ENCODE measurements around the gene GDF15.
"Not testable (repeated sequence)": the region's sequence is repeated elsewhere in the genome, so short reads cannot be mapped to it uniquely, and the experiment has no call there.

Gene GDF15

DNA sequence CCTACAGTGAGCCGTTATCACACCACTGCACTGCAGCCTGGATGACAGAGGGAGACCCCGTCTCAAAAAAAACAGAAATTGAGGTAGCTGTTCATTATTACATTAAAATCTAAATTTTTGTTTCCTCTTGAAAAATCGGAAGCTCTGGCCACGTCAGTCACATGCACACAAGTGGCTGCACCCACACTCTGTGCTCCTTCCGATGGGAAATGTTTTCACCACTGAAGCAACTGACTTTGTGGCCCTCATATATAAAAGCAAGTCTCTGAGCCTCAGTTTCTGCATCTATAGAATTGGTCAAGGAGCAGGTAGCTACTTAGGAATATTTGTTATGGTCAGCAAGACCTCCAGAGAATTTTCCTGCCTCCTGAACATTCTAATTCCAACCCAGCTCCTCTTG lies 7.0 kb downstream of the GDF15 start:
- no peak for DNase-seq

GRCh38 chr19:18393836-18394235 lies 7.9 kb downstream of the GDF15 start:
- DNase-seq, result no peak

DNA sequence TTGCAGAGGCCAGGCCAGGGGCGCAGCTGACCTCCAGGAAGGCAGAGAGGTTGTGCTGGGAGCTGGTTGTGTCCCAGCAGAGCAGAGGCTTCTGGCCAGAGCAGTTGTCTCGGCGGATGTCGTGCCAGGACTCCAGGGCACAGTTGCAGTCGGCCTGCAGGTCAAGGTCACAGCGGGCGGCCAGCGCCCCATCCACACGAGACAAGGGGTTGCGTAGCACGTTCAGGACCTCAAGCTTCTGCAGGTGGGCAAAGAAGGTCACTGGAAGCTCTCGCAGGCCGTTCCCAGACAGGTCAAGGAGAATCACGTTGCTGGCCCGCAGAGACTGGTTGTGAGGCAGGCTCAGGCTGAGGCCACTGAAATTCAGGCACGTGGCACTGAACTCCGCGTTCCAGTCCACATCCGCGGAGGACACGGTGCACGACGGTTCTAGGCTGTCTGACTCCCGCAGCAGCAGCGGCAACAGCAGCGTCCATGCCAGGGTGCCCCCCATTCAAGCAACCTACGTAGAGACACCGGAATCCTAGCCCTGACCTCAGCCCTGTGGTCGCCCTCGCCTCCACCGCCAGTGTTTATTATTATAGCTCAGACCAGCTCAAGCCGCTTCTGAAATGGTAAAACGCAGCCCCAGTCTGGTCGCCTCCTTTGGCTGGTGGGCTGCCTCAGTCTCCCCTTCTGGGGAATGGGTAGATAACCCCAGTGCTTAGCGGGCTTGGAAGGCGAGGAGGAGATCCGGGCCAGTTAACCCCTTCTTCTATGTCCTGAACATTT lies 10.7 kb downstream of the GDF15 start:
- no peak for DNase-seq

DNA sequence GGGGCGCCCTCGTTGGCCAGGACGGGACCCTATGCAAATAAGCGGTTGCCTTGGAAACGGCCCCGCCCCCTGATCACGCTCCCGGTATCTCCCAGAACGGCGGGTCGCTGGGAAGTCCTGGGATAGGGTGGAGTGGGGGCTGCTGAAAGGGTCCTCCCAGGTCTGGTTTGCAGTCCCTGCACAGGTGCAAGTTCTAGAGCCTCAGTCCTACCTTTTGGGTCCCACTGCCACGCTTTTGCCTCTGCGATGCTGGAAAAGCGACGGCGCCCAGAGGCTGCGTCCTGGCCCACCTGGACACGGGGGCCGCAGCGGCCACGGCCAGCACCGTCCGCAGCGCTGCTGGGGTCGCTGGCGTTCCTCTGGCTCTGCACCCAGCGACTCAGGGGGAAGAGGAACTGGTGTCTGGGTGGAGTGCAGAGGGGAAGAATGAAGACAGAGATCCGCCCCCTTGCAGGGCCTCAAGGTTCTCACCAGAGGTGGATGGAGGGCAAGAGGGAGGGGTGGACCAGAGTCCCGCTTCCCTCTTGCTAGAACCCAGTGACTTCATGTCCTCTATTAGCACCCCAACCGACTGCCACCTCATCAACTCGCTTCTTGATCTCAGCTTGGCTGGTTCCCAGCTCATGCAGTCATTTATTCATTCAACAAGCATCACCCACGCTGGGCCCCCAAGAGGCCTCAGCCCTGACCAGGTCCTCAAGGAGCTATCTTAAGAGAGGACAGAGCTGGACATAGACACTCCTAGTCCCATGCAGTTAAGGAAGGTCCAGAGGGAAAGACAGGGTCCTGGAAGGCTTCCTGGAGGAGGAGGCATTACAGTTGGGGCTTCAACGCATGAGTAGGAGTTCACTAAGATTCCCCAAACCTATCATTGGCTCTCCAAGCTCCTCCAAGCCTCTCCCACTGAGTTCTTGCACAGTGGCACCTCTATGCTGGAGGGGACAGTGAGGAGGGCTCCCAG lies 11.6 kb downstream of the GDF15 start, which contains the start of gene LRRC25:
Gene LRRC25 (minus strand): TSS at position 381 of the 961 bp plus-strand sequence. CDS start 659 bp downstream, outside the sequence.
- no peak for DNase-seq

GRCh38 chr19:18399008-18399407 lies 13.1 kb downstream of the GDF15 start:
- peak; percentile 48 for DNase-seq

- DNase-seq, result peak; percentile 60
These were observed 15.7 kb downstream of the GDF15 start for GRCh38 chr19:18401580-18402112.

DNA sequence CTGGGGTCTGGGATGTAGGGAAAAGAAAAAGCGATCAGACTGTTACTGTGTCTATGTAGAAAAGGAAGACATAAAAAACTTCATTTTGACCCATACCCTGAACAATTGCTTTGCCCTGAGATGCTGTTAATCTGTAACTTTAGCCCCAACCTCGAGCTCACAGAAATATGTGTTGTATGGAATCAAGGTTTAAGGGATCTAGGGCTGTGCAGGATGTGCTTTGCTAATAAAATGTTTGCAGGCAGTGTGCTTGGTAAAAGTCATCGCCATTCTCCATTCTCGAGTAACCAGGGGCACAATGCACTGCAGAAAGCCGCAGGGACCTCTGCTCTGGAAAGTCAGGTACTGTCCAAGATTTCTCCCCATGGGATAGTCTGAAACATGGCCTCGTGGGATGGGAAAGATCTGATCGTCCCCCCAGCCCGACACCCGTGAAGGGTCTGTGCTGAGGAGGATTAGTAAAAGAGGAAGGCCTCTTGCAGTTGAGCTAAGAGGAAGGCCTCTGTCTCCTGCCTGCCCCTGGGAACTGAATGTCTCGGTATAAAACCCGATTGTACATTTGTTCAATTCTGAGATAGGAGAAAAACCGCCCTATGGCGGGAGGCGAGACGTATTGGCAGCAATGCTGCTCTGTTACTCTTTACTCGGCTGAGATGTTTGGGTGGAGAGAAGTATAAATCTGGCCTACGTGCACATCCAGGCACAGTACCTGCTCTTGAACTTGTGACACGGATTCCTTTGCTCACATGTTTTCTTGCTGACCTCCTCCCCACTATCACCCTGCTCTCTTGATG lies 16.7 kb downstream of the GDF15 start:
- not testable (repeated sequence) for DNase-seq

DNA sequence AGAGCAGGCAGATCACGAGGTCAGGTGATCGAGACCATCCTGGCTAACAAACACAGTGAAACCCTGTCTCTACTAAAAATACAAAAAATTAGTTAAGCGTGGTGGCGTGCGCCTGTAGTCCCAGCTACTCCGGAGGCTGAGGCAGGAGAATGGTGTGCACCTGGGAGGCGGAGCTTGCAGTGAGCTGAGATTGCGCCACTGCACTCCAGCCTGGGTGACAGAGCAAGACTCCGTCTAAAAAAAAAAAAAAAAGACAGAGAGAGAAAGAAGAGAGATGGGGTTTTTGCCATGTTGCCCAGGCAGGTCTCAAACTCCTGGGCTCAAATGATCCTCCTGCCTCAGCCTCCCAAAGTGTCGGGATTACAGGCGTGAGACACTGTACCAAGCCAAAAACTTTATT lies 19.8 kb downstream of the GDF15 start:
- DNase-seq, result not testable (repeated sequence)

GRCh38 chr19:18406749-18407148 lies 20.8 kb downstream of the GDF15 start:
- DNase-seq, result no peak

DNA sequence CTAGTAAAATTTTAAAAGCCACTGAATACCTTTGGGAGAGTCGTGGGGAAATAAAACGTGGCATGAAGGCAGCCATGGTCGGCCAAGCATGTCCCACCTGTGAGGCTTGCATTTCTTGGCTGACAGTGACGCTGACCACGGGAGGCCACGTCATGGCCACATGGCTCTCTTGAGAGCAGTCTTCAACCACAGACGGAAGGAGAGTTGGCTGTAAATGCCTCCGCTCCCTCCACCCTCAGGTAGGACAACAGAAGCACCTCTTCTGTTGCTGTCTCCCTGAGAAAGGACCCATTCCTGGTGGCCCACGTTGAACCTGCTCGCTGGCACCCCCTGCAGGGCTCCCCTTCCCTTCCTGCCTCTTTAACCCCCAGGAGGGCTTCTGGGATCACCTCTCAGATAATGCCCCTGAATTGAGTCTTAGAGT lies 22.1 kb downstream of the GDF15 start:
- DNase-seq, result no peak

DNA sequence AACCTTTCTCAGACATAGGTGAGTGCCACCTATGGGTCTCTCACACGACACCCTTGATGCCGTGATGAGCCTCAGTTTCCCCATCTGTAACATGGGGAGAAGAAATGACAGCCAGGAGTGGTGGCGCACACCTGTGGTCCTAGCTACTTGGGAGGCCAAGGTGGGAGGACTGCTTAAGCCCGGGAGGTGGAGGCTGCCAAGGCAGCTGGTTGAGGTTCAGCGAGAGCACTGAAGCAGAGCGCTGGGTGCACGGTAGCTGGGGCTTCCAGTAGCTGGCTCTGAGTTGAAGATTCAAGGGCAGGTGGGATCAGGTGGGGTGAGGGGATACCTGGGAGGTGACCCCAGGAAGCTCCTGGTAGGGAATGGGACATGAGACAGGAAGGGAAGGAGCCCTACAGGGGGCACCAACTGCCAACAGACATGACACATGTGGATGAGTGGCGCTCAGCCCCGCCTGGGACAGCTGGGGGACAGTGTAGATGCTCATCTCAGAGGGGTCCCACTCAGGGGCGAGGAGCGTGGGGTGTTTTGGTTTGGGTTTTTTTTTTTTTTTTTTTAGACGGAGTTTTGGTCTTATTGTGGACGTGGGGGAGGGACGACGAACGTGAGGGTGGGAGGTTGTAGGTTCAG lies 26.8 kb downstream of the GDF15 start:
- no peak for DNase-seq

GRCh38 chr19:18414504-18415177 lies 28.7 kb downstream of the GDF15 start:
- no peak for DNase-seq

GRCh38 chr19:18415178-18415867 lies 29.4 kb downstream of the GDF15 start:
- DNase-seq, result peak; percentile 85

GRCh38 chr19:18416778-18417249 lies 30.9 kb downstream of the GDF15 start:
- DNase-seq, result peak; percentile 92

GRCh38 chr19:18417250-18418028 lies 31.5 kb downstream of the GDF15 start:
- DNase-seq, result peak; percentile 92

DNA sequence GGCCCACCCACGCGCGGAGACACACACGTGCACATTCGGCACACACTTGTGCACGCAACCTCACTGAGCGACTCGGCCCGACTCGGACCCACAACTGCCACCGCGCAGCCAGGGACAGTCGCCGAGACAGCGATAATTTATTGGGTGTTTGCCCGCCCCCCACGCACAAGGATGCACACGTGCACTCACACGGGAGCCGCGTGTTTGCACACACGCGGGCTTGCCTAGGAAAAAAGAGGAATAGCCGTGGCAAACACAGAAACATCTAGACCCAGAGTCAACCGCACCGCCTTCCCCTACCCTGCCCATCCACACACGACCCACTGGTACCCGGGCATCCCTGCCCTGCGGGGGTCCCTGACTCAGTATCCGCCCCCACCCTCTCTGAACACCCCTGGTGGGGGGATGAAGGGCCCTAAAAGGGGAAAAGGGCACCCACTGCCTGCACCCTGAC lies 32.1 kb downstream of the GDF15 start:
- DNase-seq, result no peak

- no peak for DNase-seq
These were observed 32.7 kb downstream of the GDF15 start for GRCh38 chr19:18418483-18419194.

- peak; percentile 86 for DNase-seq
These were observed 33.3 kb downstream of the GDF15 start, which contains the start of gene SSBP4 for GRCh38 chr19:18419195-18419698. Gene SSBP4, plus strand, starts transcription at chr19:18419398. Its CDS starts 251 bp downstream, at chr19:18419649.

All from fibroblast of skin of right quadriceps (primary cell).